HepG2 (cell line): ENCODE data around the gene SLC51B. TPM values are rescaled to one million over a fixed set of nuclear protein-coding genes. Genes with fewer than 3 reads are reported as not detected.
"Not testable (repeated sequence)": the region's sequence is repeated elsewhere in the genome, so short reads cannot be mapped to it uniquely, and the experiment has no call there.

ENCODE experiments used
- ATAC-seq: fragments of 200-7000 bp; cut with Tn5 transposase; 3 replicates; pipeline ENCODE4 v1.9.1; 2020; ENCODE audit warnings: mild to moderate bottlenecking, moderate library complexity
- BruUV-seq: library from RNA; stranded (reverse); fragments of 400-500 nt; replicated peaks from 2 replicates; lab custom pipeline; 2021; lab: Mats Ljungman, UMichigan
- CTCF ChIA-PET: fragments of 300-600 bp; formaldehyde crosslinking; extraction: SDS; loops from one replicate; lab custom pipeline; 2021; ENCODE audit warnings: low total read pairs, inconsistent platforms, low intra/inter-chr PET ratio; lab: Yijun Ruan, JAX
- POLR2A ChIA-PET: fragments of 350-600 bp; sonication (Branson Sonifier 250); formaldehyde crosslinking; loops from one replicate; lab custom pipeline; 2020; ENCODE audit warnings: antibody characterized with exemption, inconsistent platforms; lab: Yijun Ruan, JAX
- DNase-seq: peaks from one replicate; pipeline ENCODE4 v3.0.0-alpha.2; 2015; ENCODE audit warnings: low spot score
- FAIRE-seq: peaks from 3 replicates; lab custom pipeline; 2011; peaks lifted over from hg19 to GRCh38; lab: Jason Lieb, UNC
- H2AFZ ChIP-seq: one replicate; pipeline ENCODE4 v1.6.1; 2011; ENCODE audit warnings: low read length, inconsistent platforms
- H3K27ac ChIP-seq: fragments of 300-600 bp; 3 replicates; pipeline ENCODE4 v1.8.0; 2011; ENCODE audit warnings: mixed run types, mild to moderate bottlenecking, mixed read lengths, low read length, inconsistent platforms; ENCODE audit not compliant: insufficient read depth; ENCODE audit errors: extremely low read length
- H3K27me3 ChIP-seq, 2 experiments: fragments of 200-600 bp in 1 of 2; 2 replicates in 1 of 2; 3 replicates in 1 of 2; pipeline versions ENCODE4 v1.6.0 to v1.8.0; 2011; ENCODE audit warnings: low read length in 2 of 2, mild to moderate bottlenecking in 2 of 2, moderate library complexity in 2 of 2, inconsistent platforms in 1 of 2; ENCODE audit not compliant: insufficient read depth in 2 of 2, control insufficient read depth in 1 of 2
- H3K36me3 ChIP-seq, 2 experiments: fragments of 200-600 bp in 1 of 2; replicated peaks in 1 of 2; 2 replicates in 1 of 2; 3 replicates in 1 of 2; pipeline versions ENCODE4 v1.5.1 to v1.8.0; 2011; ENCODE audit warnings: low read length in 2 of 2, inconsistent platforms in 1 of 2; ENCODE audit not compliant: insufficient read depth in 2 of 2, control insufficient read depth in 1 of 2
- H3K4me1 ChIP-seq: 2 replicates; pipeline ENCODE4 v1.5.1; 2012; ENCODE audit warnings: low read length, inconsistent platforms; ENCODE audit not compliant: insufficient read depth
- H3K4me2 ChIP-seq: 2 replicates; pipeline ENCODE4 v1.6.0; 2011; ENCODE audit warnings: low read depth, low read length, inconsistent platforms
- H3K4me3 ChIP-seq, 3 experiments: fragments of 200-600 bp in 1 of 3; sonication (generic), shearing (Covaris generic) in 1 of 3; replicated peaks in 1 of 3; 2 replicates each; pipeline ENCODE4 v1.5.1; 2011 to 2016; ENCODE audit warnings: low read length in 3 of 3, inconsistent platforms in 2 of 3, low read depth in 2 of 3, mild to moderate bottlenecking in 2 of 3, control low read depth in 1 of 3, mixed read lengths in 1 of 3; ENCODE audit not compliant: insufficient read depth in 1 of 3
- H3K79me2 ChIP-seq: one replicate; pipeline ENCODE4 v1.6.1; 2011; ENCODE audit warnings: low read length, inconsistent platforms; ENCODE audit not compliant: insufficient read depth
- H3K9ac ChIP-seq: 2 replicates; pipeline ENCODE4 v1.6.0; 2011; ENCODE audit warnings: mild to moderate bottlenecking, low read depth, low read length, inconsistent platforms; ENCODE audit not compliant: insufficient read depth
- H3K9me3 ChIP-seq: 2 replicates; pipeline ENCODE4 v1.5.1; 2012; ENCODE audit warnings: mild to moderate bottlenecking, low read length
- H4K20me1 ChIP-seq: 2 replicates; pipeline ENCODE4 v1.6.0; 2011; ENCODE audit warnings: inconsistent platforms, mild to moderate bottlenecking, low read length, moderate library complexity; ENCODE audit not compliant: insufficient read depth
- CEBPB ChIP-seq: IDR thresholded peaks from 2 replicates; pipeline ENCODE4 v1.6.1; 2011; ENCODE audit warnings: low read depth, low read length, improper control_type of control experiment, borderline replicate concordance
- CREB1 ChIP-seq, 2 experiments: fragments of 450-650 bp in 1 of 2; IDR thresholded peaks; 2 replicates each; pipeline ENCODE4 v1.6.1; 2016 to 2017; ENCODE audit warnings: control low read depth in 1 of 2, mild to moderate bottlenecking in 1 of 2, missing compliant biosample characterization in 1 of 2, missing genetic modification characterization in 1 of 2
- ETV5 ChIP-seq: IDR thresholded peaks from 2 replicates; pipeline ENCODE4 v1.6.1; 2018; ENCODE audit warnings: missing biosample characterization, missing genetic modification reagents, inconsistent platforms, borderline replicate concordance
- GTF2F1 ChIP-seq: fragments of 150-350 bp; IDR thresholded peaks from 2 replicates; pipeline ENCODE4 v1.6.1; 2014; ENCODE audit warnings: low read length
- HOMEZ ChIP-seq: IDR thresholded peaks from 2 replicates; pipeline ENCODE4 v1.6.1; 2016; ENCODE audit warnings: low read depth
- MBNL3 ChIP-seq: fragments of 250-450 bp; sonication (Bioruptor Pico); conservative IDR thresholded peaks from 2 replicates; pipeline ENCODE4 v1.8.0; 2022; ENCODE audit warnings: mild to moderate bottlenecking, inconsistent platforms
- MYPOP ChIP-seq: sonication (generic); formaldehyde crosslinking; IDR thresholded peaks from 2 replicates; pipeline ENCODE4 v1.8.1; 2023; ENCODE audit warnings: mild to moderate bottlenecking, moderate library complexity, missing genetic modification reagents
- SALL1 ChIP-seq: sonication (generic); formaldehyde crosslinking; IDR thresholded peaks from 2 replicates; pipeline ENCODE4 v1.8.0; 2022; ENCODE audit warnings: mild to moderate bottlenecking, missing genetic modification reagents
- SIX4 ChIP-seq: sonication (generic); formaldehyde crosslinking; IDR thresholded peaks from 2 replicates; pipeline ENCODE4 v1.4.0; 2020; ENCODE audit warnings: missing genetic modification reagents
- ZBTB21 ChIP-seq: sonication (generic); formaldehyde crosslinking; IDR thresholded peaks from 2 replicates; pipeline ENCODE4 v1.4.0; 2020; ENCODE audit warnings: missing genetic modification reagents
- ZKSCAN5 ChIP-seq: sonication (generic); formaldehyde crosslinking; IDR thresholded peaks from 2 replicates; pipeline ENCODE4 v1.5.1; 2020; ENCODE audit warnings: mild to moderate bottlenecking, missing genetic modification reagents
- ZMYM4 ChIP-seq: sonication (generic); formaldehyde crosslinking; IDR thresholded peaks from 2 replicates; pipeline ENCODE4 v1.8.1; 2023; ENCODE audit warnings: mild to moderate bottlenecking, missing genetic modification reagents
- ZNF10 ChIP-seq: sonication (generic); formaldehyde crosslinking; IDR thresholded peaks from 2 replicates; pipeline ENCODE4 v1.4.0; 2020; ENCODE audit warnings: mild to moderate bottlenecking, low read depth, missing genetic modification reagents, borderline replicate concordance
- ZNF768 ChIP-seq: sonication (generic); formaldehyde crosslinking; IDR thresholded peaks from 2 replicates; pipeline ENCODE4 v1.4.0; 2020; ENCODE audit warnings: missing genetic modification reagents
- ZNF782 ChIP-seq: sonication (generic); formaldehyde crosslinking; IDR thresholded peaks from 2 replicates; pipeline ENCODE4 v1.4.0; 2020; ENCODE audit warnings: missing genetic modification reagents, mild to moderate bottlenecking, borderline replicate concordance
- ZNF878 ChIP-seq: sonication (generic); formaldehyde crosslinking; IDR thresholded peaks from 2 replicates; pipeline ENCODE4 v1.8.1; 2023; ENCODE audit warnings: mild to moderate bottlenecking, missing genetic modification reagents, moderate library complexity
- WGBS: methylation state at CpG from one replicate; pipeline ENCODE4 v1.1.6; 2017; ENCODE audit warnings: low lambda C conversion rate; 5-methylcytosine and 5-hydroxymethylcytosine counted together
- in situ Hi-C: cut with HindIII; loops from 2 replicates; pipeline ENCODE4 v1.10.0; 2017; ENCODE audit warnings: low pct_unique_long_range_greater_than_20kb; ENCODE audit not compliant: extremely low pct_ligation_motif_present
- intact Hi-C: fragments of 100-400 bp; cut with micrococcal nuclease; formaldehyde crosslinking; loops from one replicate; pipeline ENCODE4 v1.10.0; 2022; ENCODE audit not compliant: unreplicated experiment
- polyA plus RNA-seq, 8 experiments: library from polyadenylated mRNA; depleted of rRNA in 3 of 8; stranded (reverse) in 7 of 8; unstranded in 1 of 8; fragments of >200 nt; fragmentation: Illumina TruSeq in 4 of 8; extraction: Trizol in 4 of 8; gene quantifications; 2 replicates each; pipeline versions ENCODE4 v1.2.1 to v1.2.3, GENCODE V29; 2011 to 2016; ENCODE audit warnings: low read depth in 4 of 8, missing spikeins in 1 of 8, mixed read lengths in 1 of 8; ENCODE audit not compliant: insufficient read depth in 1 of 8
- total RNA-seq, 5 experiments: library from RNA; depleted of rRNA; stranded (reverse); fragments of >200 nt; fragmentation: Illumina TruSeq; extraction: Trizol; gene quantifications; 2 replicates each; pipeline ENCODE4 v1.2.3, GENCODE V29; 2016; ENCODE audit warnings: low read depth in 1 of 5

Gene SLC51B
- total and polyA plus RNA-seq, 2 of the 13 experiments (the other 11 are each of a cell fraction or from before 2014, with no cell fraction given): 14.9 to 17.1 TPM

DNA sequence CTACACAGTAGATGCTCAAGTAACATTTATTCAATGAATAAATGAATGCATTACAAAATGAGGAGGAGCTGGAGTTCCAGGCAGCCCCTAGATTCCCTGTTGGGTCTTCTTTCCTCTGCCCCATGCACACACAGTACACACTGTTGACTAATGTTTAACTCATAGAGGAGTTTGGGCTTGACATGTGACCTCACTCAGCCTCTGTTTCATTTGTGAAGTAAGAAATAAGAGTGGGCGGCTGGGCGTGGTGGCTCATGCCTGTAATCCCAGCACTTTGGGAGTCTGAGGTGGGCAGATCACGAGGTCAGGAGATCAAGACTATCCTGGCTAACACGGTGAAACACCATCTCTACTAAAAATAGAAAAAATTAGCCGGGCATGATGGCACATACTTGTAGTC lies 969 bp upstream of the SLC51B start (continued):
- TF ChIP-seq SALL1 (peak; percentile 29; the same call in 1 of the 2 replicates), CREB1 (CRISPR knock-in tag; IDR thresholded peaks at IDR 0.05) (peak; percentile 60), ZBTB21 (peak; percentile 62; the same call in 1 of the 2 replicates), HOMEZ (CRISPR knock-in tag) (peak; percentile 33; the same call in 1 of the 2 replicates), MYPOP (CRISPR knock-in tag) (0 out of 2 replicates have a peak, but pooled peaks have one; percentile 3), ZMYM4 (peak; percentile 38; the same call in 1 of the 2 replicates), CEBPB (peak; percentile 16; the same call in 1 of the 2 replicates)
- TF ChIP-seq CREB1 (IDR thresholded peaks at IDR 0.05): not testable (repeated sequence)

GRCh38 chr15:65048241-65048640 lies 3.1 kb downstream of the SLC51B start:
- Histone ChIP-seq H3K9ac (no peak overlapping the region), H3K4me1 (peaks cover 68% of the 10 kb centered on the region), H4K20me1 (no peaks in the 10 kb centered on the region), H3K79me2 (no peaks in the 10 kb centered on the region), H3K9me3 (no peaks in the 10 kb centered on the region), H3K27me3 (no peaks in the 10 kb centered on the region), H3K27ac (no peak overlapping the region), H3K4me2 (peak overlapping the region; percentile 44), H2AFZ (no peak overlapping the region), H3K36me3 (no peaks in the 10 kb centered on the region), H3K4me3 (no peak overlapping the region)
- intact Hi-C loops (no loop called here), in situ Hi-C loops (no loop called here)
- BruUV-seq: no TSS peak
- ATAC-seq (no peak), DNase-seq (no peak), FAIRE-seq (no peak)
- no peak for TF ChIP-seq ETV5 (CRISPR knock-in tag)
- TF ChIP-seq ZNF10 (CRISPR knock-in tag): no peak
- TF ChIP-seq ZKSCAN5 (CRISPR knock-in tag): no peak
- TF ChIP-seq GTF2F1: no peak
- no peak for TF ChIP-seq MBNL3 (CRISPR knock-in tag)
- TF ChIP-seq SIX4 (CRISPR knock-in tag): no peak
- no peak for TF ChIP-seq ZNF782 (CRISPR knock-in tag)
- TF ChIP-seq ZNF768 (CRISPR knock-in tag): no peak
- TF ChIP-seq ZNF878: no peak
- ChIA-PET POLR2A (interaction anchor here (0.7 kb wide), 1 partner anchor 36 kb away, joined by 3 read pairs; no protein-coding TSS in a partner anchor), CTCF (no interaction called here)
- 61% methylated on average over 2 of the region's 2 CpGs for WGBS
